Fibroblast of pulmonary artery (primary cell): ENCODE measurements around the gene LOXL4.

ENCODE experiments used
- DNase-seq: peaks from one replicate; pipeline ENCODE4 v3.0.0-alpha.2; 2010; ENCODE audit warnings: low read depth
- H3K4me3 ChIP-seq: replicated peaks from 2 replicates; pipeline ENCODE4 v1.5.1; 2011; ENCODE audit warnings: low read depth, mild to moderate bottlenecking, control low read depth, low read length, moderate library complexity
- TF ChIP-seq, protein P1 (sequence below): IDR thresholded peaks from 2 replicates; pipeline ENCODE4 v1.5.1; 2011; ENCODE audit warnings: mild to moderate bottlenecking, control low read depth, low read length, inconsistent platforms; ENCODE audit errors: missing control alignments

LOXL4 gene

DNA sequence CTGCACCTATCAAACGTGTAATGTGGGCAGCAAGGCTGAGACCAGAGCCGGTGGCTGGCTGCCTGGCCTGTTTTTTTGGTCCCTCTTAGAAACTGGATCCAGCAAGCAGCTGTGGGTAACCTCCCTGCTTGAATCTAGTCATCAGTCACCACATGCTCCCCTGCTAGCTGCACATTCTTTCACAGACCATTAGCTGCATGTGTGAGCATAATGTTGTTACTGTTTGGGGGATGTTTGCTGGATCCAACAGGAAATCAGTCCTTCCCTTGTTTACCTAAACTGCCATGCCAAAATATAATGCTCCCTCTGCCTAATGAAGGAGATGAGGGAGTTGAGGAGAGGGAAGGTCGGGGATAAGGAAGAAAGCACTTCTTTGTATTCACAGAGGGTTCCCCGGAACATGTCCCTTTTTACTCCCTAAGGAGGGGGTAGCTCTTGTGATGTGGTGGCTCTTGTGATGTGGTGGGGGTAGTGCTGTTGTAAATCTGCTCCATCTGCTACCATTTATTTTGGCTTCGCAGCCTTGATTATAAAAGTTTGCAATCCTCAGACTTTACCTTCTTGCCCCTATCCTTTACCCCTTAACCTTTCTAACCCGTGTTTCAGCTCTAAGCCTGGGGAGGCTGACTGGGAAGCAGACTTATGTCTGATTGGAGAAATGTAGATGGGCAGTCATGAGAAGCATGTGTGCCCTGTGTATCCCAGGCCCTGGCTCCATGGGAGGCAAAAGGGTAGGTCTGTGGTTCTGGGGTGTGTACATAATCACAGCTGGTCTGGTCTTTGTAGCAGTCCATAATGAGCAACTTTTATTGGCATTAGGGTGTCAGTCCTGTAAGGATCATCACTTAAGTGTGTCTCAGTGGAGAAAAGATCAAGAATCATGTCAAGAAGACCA lies 20.8 kb downstream of the LOXL4 start:
- DNase-seq = peak; percentile 13
- TF ChIP-seq, protein P1, sequence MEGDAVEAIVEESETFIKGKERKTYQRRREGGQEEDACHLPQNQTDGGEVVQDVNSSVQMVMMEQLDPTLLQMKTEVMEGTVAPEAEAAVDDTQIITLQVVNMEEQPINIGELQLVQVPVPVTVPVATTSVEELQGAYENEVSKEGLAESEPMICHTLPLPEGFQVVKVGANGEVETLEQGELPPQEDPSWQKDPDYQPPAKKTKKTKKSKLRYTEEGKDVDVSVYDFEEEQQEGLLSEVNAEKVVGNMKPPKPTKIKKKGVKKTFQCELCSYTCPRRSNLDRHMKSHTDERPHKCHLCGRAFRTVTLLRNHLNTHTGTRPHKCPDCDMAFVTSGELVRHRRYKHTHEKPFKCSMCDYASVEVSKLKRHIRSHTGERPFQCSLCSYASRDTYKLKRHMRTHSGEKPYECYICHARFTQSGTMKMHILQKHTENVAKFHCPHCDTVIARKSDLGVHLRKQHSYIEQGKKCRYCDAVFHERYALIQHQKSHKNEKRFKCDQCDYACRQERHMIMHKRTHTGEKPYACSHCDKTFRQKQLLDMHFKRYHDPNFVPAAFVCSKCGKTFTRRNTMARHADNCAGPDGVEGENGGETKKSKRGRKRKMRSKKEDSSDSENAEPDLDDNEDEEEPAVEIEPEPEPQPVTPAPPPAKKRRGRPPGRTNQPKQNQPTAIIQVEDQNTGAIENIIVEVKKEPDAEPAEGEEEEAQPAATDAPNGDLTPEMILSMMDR = no peak
- no peak overlapping the region for H3K4me3 ChIP-seq

DNA sequence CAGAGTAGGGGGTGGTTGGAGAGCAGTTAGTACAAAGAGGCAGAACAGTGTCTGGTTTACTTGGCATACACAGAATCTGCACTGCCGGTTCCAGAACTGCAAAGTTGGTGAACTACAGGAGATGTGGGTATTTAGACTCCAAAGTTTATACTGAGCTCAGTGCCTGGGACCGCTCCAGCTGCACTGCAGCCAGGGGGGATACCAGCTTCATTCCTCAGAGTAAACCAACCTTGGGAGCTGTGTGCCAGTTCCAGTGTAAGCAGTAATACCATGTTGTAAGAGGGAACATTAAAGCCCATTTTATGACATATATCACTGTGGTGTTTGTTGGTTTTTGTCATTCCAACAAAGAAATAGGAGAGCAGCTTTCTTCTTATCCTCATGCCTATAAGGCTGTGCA lies 23.4 kb downstream of the LOXL4 start:
- DNase-seq = no peak
- no peak overlapping the region for H3K4me3 ChIP-seq
- TF ChIP-seq, protein P1 = no peak

DNA sequence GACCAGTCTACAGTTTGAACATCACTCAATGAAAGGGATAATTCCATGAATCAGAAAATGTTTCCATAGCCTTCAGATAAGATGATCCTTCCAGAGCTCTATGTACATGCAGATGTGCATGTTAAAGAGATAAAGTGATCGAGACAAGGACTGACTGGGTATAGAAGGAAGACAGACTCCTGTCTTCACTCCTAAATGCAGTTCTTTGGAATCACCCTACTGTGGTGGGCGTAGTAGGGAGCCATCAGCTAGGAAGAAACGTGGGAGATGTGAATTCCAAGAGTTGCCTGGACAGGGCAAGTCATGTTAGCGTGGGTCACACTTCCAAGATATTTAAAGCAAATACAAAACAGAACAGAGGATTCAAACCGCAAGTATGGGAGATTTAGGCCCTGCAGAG lies 23.9 kb downstream of the LOXL4 start:
- TF ChIP-seq, protein P1 = no peak
- DNase-seq = no peak
- H3K4me3 ChIP-seq = no peak overlapping the region

DNA sequence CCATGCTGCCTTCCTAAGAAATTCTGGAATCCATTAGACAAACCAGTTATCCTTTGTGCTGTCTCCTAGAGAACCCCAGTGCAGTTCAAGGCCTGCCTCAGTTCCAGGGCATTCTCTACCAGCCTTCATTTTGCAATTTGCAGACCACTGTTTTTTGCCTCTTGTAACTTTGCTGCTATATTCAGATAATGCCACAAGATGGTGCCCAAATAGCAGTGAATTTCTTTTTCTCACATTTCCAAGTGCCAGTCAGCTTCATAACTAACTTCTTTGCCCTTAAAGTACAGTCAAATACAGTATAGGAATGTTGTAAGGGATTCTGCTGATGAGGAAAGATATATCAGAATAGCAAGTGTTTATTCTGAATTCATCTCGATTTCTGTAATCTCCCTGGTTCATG lies 25.2 kb downstream of the LOXL4 start:
- TF ChIP-seq, protein P1 = peak; percentile 58
- peak; percentile 58 for DNase-seq

GRCh38 chr10:98240524-98240923 lies 27.5 kb downstream of the LOXL4 start:
- DNase-seq = no peak
- TF ChIP-seq, protein P1 = no peak
- H3K4me3 ChIP-seq = no peak overlapping the region

More for the DNA sequence above, 25.2 kb downstream of the LOXL4 start:
- H3K4me3 ChIP-seq = no peak overlapping the region

DNA sequence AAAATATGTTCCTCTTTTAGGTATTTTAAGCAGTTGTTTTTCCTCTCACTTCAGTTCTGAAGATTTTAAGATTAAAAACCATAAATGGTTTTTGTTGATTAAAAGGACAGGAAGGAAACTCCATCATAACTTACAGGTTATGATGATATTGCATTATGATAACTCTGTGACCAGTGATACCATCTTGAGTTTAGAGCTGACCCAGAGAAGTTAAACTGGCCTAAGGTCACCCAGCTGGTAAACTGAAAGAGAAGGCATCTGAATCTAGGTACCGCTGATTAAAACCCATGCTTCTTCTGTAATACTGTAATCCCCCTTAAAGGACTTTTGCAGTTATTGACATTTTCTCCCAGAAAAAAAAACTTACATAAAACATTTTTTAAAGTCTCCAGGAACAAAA lies 29.6 kb downstream of the LOXL4 start:
- TF ChIP-seq, protein P1 = no peak
- H3K4me3 ChIP-seq = no peak overlapping the region
- no peak for DNase-seq

GRCh38 chr10:98236862-98237261 lies 31.1 kb downstream of the LOXL4 start:
- TF ChIP-seq, protein P1 = no peak
- DNase-seq = no peak
- H3K4me3 ChIP-seq = no peak overlapping the region
